ENCODE data around the gene HINFP.

DNA sequence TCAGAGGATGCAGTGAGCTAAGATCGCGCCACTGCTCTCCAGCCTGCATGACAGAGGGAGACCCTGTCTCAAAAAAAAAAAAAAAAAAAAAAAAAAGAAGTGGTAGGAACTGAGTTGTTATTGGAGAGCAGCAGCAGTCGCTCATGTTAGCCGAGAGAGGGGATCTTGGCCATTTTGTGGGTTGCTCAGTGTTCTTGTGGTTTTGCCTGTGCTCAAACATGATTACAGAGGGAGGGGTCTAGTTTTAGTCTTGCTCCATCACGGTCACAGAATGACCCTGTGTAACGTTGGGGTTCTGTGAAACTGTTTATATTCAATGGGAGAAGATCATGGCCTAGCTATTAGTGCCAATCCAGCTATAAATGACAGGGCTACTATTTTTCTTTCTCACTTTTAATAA, 21.7 kb upstream of the HINFP start:
- TF ChIP-seq CTCF (IDR thresholded peaks at IDR 0.05; ENCODE audit: low read depth, low read length, missing input control) (no peak), JUND (IDR thresholded peaks at IDR 0.05) (no peak), YY1 (IDR thresholded peaks at IDR 0.05) (no peak), SP1 (IDR thresholded peaks at IDR 0.05) (no peak), ATF3 (IDR thresholded peaks at IDR 0.05) (no peak), MAX (IDR thresholded peaks at IDR 0.05) (no peak), RXRA (IDR thresholded peaks at IDR 0.05) (no peak), GABPA (IDR thresholded peaks at IDR 0.05 in 1 of 2, conservative IDR thresholded peaks at IDR 0.05 in 1 of 2) (no peak), RAD21 (IDR thresholded peaks at IDR 0.05) (no peak), NR2F2 (IDR thresholded peaks at IDR 0.05) (no peak), TAF1 (conservative IDR thresholded peaks at IDR 0.05) (no peak), EGR1 (IDR thresholded peaks at IDR 0.05; ENCODE audit: low read depth in 2 of 2) (no peak)
- TF ChIP-seq, protein P1, sequence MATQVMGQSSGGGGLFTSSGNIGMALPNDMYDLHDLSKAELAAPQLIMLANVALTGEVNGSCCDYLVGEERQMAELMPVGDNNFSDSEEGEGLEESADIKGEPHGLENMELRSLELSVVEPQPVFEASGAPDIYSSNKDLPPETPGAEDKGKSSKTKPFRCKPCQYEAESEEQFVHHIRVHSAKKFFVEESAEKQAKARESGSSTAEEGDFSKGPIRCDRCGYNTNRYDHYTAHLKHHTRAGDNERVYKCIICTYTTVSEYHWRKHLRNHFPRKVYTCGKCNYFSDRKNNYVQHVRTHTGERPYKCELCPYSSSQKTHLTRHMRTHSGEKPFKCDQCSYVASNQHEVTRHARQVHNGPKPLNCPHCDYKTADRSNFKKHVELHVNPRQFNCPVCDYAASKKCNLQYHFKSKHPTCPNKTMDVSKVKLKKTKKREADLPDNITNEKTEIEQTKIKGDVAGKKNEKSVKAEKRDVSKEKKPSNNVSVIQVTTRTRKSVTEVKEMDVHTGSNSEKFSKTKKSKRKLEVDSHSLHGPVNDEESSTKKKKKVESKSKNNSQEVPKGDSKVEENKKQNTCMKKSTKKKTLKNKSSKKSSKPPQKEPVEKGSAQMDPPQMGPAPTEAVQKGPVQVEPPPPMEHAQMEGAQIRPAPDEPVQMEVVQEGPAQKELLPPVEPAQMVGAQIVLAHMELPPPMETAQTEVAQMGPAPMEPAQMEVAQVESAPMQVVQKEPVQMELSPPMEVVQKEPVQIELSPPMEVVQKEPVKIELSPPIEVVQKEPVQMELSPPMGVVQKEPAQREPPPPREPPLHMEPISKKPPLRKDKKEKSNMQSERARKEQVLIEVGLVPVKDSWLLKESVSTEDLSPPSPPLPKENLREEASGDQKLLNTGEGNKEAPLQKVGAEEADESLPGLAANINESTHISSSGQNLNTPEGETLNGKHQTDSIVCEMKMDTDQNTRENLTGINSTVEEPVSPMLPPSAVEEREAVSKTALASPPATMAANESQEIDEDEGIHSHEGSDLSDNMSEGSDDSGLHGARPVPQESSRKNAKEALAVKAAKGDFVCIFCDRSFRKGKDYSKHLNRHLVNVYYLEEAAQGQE (IDR thresholded peaks at IDR 0.05) = no peak
